ENCODE results near the gene IGFBPL1. TPM values are rescaled to one million over a fixed set of nuclear protein-coding genes. Genes with fewer than 3 reads are reported as not detected.

The IGFBPL1 gene
- total RNA-seq, 2 experiments from 2014 or later, result not detected

Other genes starting within 250 kb of the IGFBPL1 start
- 10 to 100 TPM; 22.1 to 22.2 TPM for gene ALDH1B1, start 31.8 kb downstream of the IGFBPL1 start, total RNA-seq
- 1 to 10 TPM; 8.3 to 8.6 TPM for gene ANKRD18A, start 196.1 kb upstream of the IGFBPL1 start, total RNA-seq